ENCODE data around the gene ZNF213. TPM values are rescaled to one million over a fixed set of nuclear protein-coding genes. Genes with fewer than 3 reads are reported as not detected.
A peak's percentile ranks its signal among the peaks of the same experiment; 100 is the strongest.
"Not testable (repeated sequence)": the region's sequence is repeated elsewhere in the genome, so short reads cannot be mapped to it uniquely, and the experiment has no call there.

ZNF213 gene
- total RNA-seq, 1 donor from 2014 or later: 13.4 TPM

GRCh38 chr16:3174618-3175148, 39.9 kb downstream of the ZNF213 start:
- Mint-ChIP-seq H3K9me3 (ENCODE audit: unreplicated experiment) (no peaks in the 10 kb centered on the region), H3K4me1 (ENCODE audit: unreplicated experiment) (peaks cover 23% of the 10 kb centered on the region), H3K36me3 (ENCODE audit: unreplicated experiment) (no peaks in the 10 kb centered on the region), H3K4me3 (ENCODE audit: unreplicated experiment) (no peak overlapping the region), H3K27me3 (ENCODE audit: unreplicated experiment) (peaks cover 48% of the 10 kb centered on the region), H3K27ac (ENCODE audit: unreplicated experiment) (no peak overlapping the region)
- TF ChIP-seq CTCF (IDR thresholded peaks at IDR 0.05): no peak
- no peak for DNase-seq (ENCODE audit: extremely low spot score, unreplicated experiment)

- H3K27me3 Mint-ChIP-seq (ENCODE audit: unreplicated experiment): peaks cover 56% of the 10 kb centered on the region
Measured at GRCh38 chr16:3175157-3176093, 40.6 kb downstream of the ZNF213 start.

GRCh38 chr16:3179651-3180050, 44.8 kb downstream of the ZNF213 start:
- Mint-ChIP-seq H3K27me3 (ENCODE audit: unreplicated experiment) (peaks cover 69% of the 10 kb centered on the region), H3K4me3 (ENCODE audit: unreplicated experiment) (no peak overlapping the region), H3K4me1 (ENCODE audit: unreplicated experiment) (peaks cover 38% of the 10 kb centered on the region), H3K27ac (ENCODE audit: unreplicated experiment) (no peak overlapping the region), H3K9me3 (ENCODE audit: unreplicated experiment) (no peaks in the 10 kb centered on the region), H3K36me3 (ENCODE audit: unreplicated experiment) (no peaks in the 10 kb centered on the region)
- DNase-seq (ENCODE audit: extremely low spot score, unreplicated experiment): no peak
- TF ChIP-seq CTCF (IDR thresholded peaks at IDR 0.05): no peak

More at GRCh38 chr16:3175157-3176093, 40.6 kb downstream of the ZNF213 start:
- H3K27ac Mint-ChIP-seq (ENCODE audit: unreplicated experiment): no peak overlapping the region
- H3K9me3 Mint-ChIP-seq (ENCODE audit: unreplicated experiment): no peaks in the 10 kb centered on the region
- no peak overlapping the region for H3K4me3 Mint-ChIP-seq (ENCODE audit: unreplicated experiment)
- no peak for TF ChIP-seq CTCF (IDR thresholded peaks at IDR 0.05)
- no peaks in the 10 kb centered on the region for H3K36me3 Mint-ChIP-seq (ENCODE audit: unreplicated experiment)
- peaks cover 23% of the 10 kb centered on the region for H3K4me1 Mint-ChIP-seq (ENCODE audit: unreplicated experiment)
- DNase-seq (ENCODE audit: extremely low spot score, unreplicated experiment): no peak

- no peak overlapping the region for H3K4me3 Mint-ChIP-seq (ENCODE audit: unreplicated experiment)
Measured at GRCh38 chr16:3180445-3180878, 45.6 kb downstream of the ZNF213 start.

GRCh38 chr16:3182293-3182607, 47.4 kb downstream of the ZNF213 start:
- peaks cover 53% of the 10 kb centered on the region for H3K27me3 Mint-ChIP-seq (ENCODE audit: unreplicated experiment)
- not testable (repeated sequence) for H3K27ac Mint-ChIP-seq (ENCODE audit: unreplicated experiment); H3K36me3 Mint-ChIP-seq (ENCODE audit: unreplicated experiment); H3K9me3 Mint-ChIP-seq (ENCODE audit: unreplicated experiment); DNase-seq (ENCODE audit: extremely low spot score, unreplicated experiment)
- H3K4me3 Mint-ChIP-seq (ENCODE audit: unreplicated experiment): peak overlapping the region; percentile 80
- H3K4me1 Mint-ChIP-seq (ENCODE audit: unreplicated experiment): peaks cover 25% of the 10 kb centered on the region

More at GRCh38 chr16:3180445-3180878, 45.6 kb downstream of the ZNF213 start:
- Mint-ChIP-seq H3K9me3 (ENCODE audit: unreplicated experiment) (no peaks in the 10 kb centered on the region), H3K27me3 (ENCODE audit: unreplicated experiment) (peaks cover 69% of the 10 kb centered on the region), H3K36me3 (ENCODE audit: unreplicated experiment) (no peaks in the 10 kb centered on the region), H3K27ac (ENCODE audit: unreplicated experiment) (no peak overlapping the region), H3K4me1 (ENCODE audit: unreplicated experiment) (peaks cover 34% of the 10 kb centered on the region)
- no peak for TF ChIP-seq CTCF (IDR thresholded peaks at IDR 0.05)
- DNase-seq (ENCODE audit: extremely low spot score, unreplicated experiment): no peak
